Activated CD8-positive, alpha-beta memory T cell treated with anti-CD3 and anti-CD28 coated beads, Interleukin-2, amount 10 ng/mL, durations not matched to agents 7 days and 5 days (primary cell): ENCODE data around the gene SMCHD1. TPM values are rescaled to one million over a fixed set of nuclear protein-coding genes. Genes with fewer than 3 reads are reported as not detected.
"Not testable (repeated sequence)": the region's sequence is repeated elsewhere in the genome, so short reads cannot be mapped to it uniquely, and the experiment has no call there.

Experiments used
- ATAC-seq: fragments of 150-1000 bp; cut with Tn5 transposase; one replicate; pipeline ENCODE4 v1.10.0; 2021; ENCODE audit warnings: moderate library complexity
- CTCF ChIA-PET: fragments of 350-600 bp; sonication (Branson Sonifier 250); formaldehyde crosslinking; loops from one replicate; lab custom pipeline; 2021; ENCODE audit warnings: antibody characterized with exemption; lab: Charles Lee
- DNase-seq: peaks from one replicate; pipeline ENCODE4 v3.0.0-alpha.2; 2020
- H3K27ac Mint-ChIP-seq: one replicate; pipeline ENCODE4 v1.8.0; 2021; ENCODE audit warnings: mild to moderate bottlenecking, mixed read lengths
- H3K27me3 Mint-ChIP-seq: one replicate; pipeline ENCODE4 v1.8.0; 2021; ENCODE audit warnings: mixed read lengths
- H3K36me3 Mint-ChIP-seq: one replicate; pipeline ENCODE4 v1.8.0; 2021; ENCODE audit warnings: mild to moderate bottlenecking, mixed read lengths
- H3K4me1 Mint-ChIP-seq: one replicate; pipeline ENCODE4 v1.8.0; 2021; ENCODE audit warnings: mixed read lengths
- H3K4me3 Mint-ChIP-seq: one replicate; pipeline ENCODE4 v1.8.0; 2021; ENCODE audit warnings: mild to moderate bottlenecking, moderate library complexity, mixed read lengths
- H3K9me3 Mint-ChIP-seq: one replicate; pipeline ENCODE4 v1.8.0; 2022; ENCODE audit warnings: low read depth, mixed read lengths
- total RNA-seq, 2 experiments: library from RNA; stranded (reverse); gene quantifications; one replicate each; pipeline ENCODE4 v1.2.3, GENCODE V29; 2021

Gene SMCHD1
- total RNA-seq, 2 experiments from 2014 or later = 129 to 174 TPM

GRCh38 chr18:2642771-2643170, 12.8 kb upstream of the SMCHD1 start:
- H3K36me3 Mint-ChIP-seq = peaks cover 10% of the 10 kb centered on the region
- ATAC-seq (no peak), DNase-seq (no peak)
- no peaks in the 10 kb centered on the region for H3K9me3 Mint-ChIP-seq
- H3K4me1 Mint-ChIP-seq = peaks cover 38% of the 10 kb centered on the region
- H3K27ac Mint-ChIP-seq = no peak overlapping the region
- H3K4me3 Mint-ChIP-seq = no peak overlapping the region
- no peaks in the 10 kb centered on the region for H3K27me3 Mint-ChIP-seq
- CTCF ChIA-PET = interaction anchor here (1.8 to 3.4 kb wide), 3 partner anchors 9 to 13 kb away, joined by 3 to 20 read pairs (median 4); partner anchors contain the start of gene SMCHD1

DNA sequence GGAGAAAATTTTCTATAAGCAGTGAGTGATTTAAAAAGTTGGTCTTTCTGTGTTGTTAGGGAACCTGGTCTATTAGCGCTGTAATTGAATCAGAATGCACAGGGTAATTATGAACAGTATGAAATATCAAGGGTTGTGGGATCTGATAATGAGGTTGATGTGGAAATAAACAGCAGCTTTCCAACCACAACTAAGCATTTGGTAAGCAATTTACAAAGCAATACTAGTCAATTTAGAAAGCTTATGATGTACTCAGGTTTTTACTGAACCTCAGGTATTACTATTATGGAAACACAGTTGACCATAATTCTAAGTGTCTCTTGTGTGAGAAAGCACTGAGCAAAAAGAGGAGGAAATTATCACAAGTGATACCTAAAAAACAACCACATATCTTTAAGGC, 11.0 kb upstream of the SMCHD1 start:
- H3K4me1 Mint-ChIP-seq = peaks cover 22% of the 10 kb centered on the region
- no peak overlapping the region for H3K4me3 Mint-ChIP-seq
- H3K36me3 Mint-ChIP-seq = peaks cover 4% of the 10 kb centered on the region
- ATAC-seq (peak; percentile 52), DNase-seq (no peak)
- no peak overlapping the region for H3K27ac Mint-ChIP-seq
- CTCF ChIA-PET = interaction anchor here (0.6 to 1.8 kb wide), 4 partner anchors 8 to 434 kb away, joined by 3 to 6 read pairs (median 4); no protein-coding TSS in a partner anchor
- H3K9me3 Mint-ChIP-seq = no peaks in the 10 kb centered on the region
- no peaks in the 10 kb centered on the region for H3K27me3 Mint-ChIP-seq

DNA sequence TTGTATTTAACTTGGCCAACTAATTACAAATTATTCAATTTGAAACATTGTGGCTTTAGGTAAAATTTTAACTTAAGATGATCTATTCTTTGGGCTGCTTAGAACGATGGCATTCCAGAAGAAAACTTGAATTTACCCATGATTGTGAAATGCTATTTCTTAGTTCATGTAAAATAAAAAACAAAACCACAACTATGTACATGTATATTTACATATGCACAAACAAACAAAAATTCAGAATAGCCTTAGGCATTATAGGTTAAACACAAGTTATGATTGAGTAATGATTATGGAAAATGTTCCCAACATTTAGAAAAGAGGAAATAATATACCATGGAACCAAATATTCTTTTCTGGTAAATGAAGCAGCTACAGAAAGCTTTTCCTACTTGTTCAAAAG, 3.5 kb upstream of the SMCHD1 start:
- CTCF ChIA-PET = no interaction called here
- DNase-seq (no peak), ATAC-seq (no peak)
- H3K36me3 Mint-ChIP-seq = peaks cover 6% of the 10 kb centered on the region
- no peaks in the 10 kb centered on the region for H3K9me3 Mint-ChIP-seq
- no peak overlapping the region for H3K4me3 Mint-ChIP-seq
- no peak overlapping the region for H3K27ac Mint-ChIP-seq
- H3K27me3 Mint-ChIP-seq = no peaks in the 10 kb centered on the region
- H3K4me1 Mint-ChIP-seq = peaks cover 18% of the 10 kb centered on the region

- Mint-ChIP-seq H3K4me1 (peaks cover 22% of the 10 kb centered on the region), H3K27me3 (no peaks in the 10 kb centered on the region), H3K27ac (no peak overlapping the region), H3K36me3 (peaks cover 16% of the 10 kb centered on the region), H3K9me3 (no peaks in the 10 kb centered on the region), H3K4me3 (no peak overlapping the region)
- CTCF ChIA-PET = interaction anchor here (0.6 to 1.7 kb wide), 5 partner anchors 9 to 64 kb away, joined by 3 to 6 read pairs (median 4); no protein-coding TSS in a partner anchor
- DNase-seq (no peak), ATAC-seq (no peak)
These were observed 2.1 kb upstream of the SMCHD1 start for GRCh38 chr18:2653467-2653866.

GRCh38 chr18:2654169-2654927, 1.2 kb upstream of the SMCHD1 start:
- H3K4me3 Mint-ChIP-seq = peak overlapping the region; percentile 94
- peaks cover 26% of the 10 kb centered on the region for H3K4me1 Mint-ChIP-seq
- H3K27ac Mint-ChIP-seq = peak overlapping the region; percentile 95
- DNase-seq (no peak), ATAC-seq (no peak)
- H3K36me3 Mint-ChIP-seq = peaks cover 19% of the 10 kb centered on the region
- H3K9me3 Mint-ChIP-seq = no peaks in the 10 kb centered on the region
- CTCF ChIA-PET = interaction anchor here (0.6 to 2.7 kb wide), 6 partner anchors 10 to 65 kb away, joined by 3 to 20 read pairs (median 4); no protein-coding TSS in a partner anchor
- H3K27me3 Mint-ChIP-seq = no peaks in the 10 kb centered on the region

DNA sequence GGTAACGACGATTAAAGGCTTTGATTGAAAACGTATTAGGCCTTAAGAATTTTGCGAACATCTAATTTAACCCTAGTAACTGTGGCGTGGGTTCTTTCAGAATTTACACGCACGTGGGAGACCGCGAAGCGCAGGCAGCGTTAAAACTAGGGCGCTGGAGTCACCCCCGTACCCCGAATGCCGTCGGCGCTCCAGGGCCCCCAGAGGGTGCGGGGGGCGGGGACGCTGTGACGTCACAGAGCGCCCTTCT, 673 bp upstream of the SMCHD1 start:
- peaks cover 23% of the 10 kb centered on the region for H3K36me3 Mint-ChIP-seq
- CTCF ChIA-PET = interaction anchor here (2.7 to 4.7 kb wide), 2 partner anchors 13 to 18 kb away, joined by 20 to 28 read pairs; no protein-coding TSS in a partner anchor
- H3K9me3 Mint-ChIP-seq = no peaks in the 10 kb centered on the region
- H3K4me1 Mint-ChIP-seq = peaks cover 31% of the 10 kb centered on the region
- ATAC-seq = peak; percentile 58
- DNase-seq = peak; percentile 88
- no peaks in the 10 kb centered on the region for H3K27me3 Mint-ChIP-seq
- peak overlapping the region; percentile 94 for H3K4me3 Mint-ChIP-seq
- H3K27ac Mint-ChIP-seq = peak overlapping the region; percentile 95

DNA sequence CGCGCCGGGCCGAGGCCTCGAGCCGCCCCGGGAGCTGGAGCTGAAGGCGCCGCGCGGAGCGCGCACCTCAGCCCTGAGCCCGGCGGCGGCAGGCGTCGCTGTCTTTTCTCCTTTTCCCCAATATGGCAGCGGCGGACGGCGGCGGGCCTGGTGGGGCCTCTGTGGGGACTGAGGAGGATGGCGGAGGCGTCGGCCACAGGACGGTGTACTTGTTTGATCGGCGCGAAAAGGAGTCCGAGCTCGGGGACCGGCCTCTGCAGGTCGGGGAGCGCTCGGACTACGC, 369 bp downstream of the SMCHD1 start:
- H3K27me3 Mint-ChIP-seq = no peaks in the 10 kb centered on the region
- H3K27ac Mint-ChIP-seq = peak overlapping the region; percentile 96
- H3K4me3 Mint-ChIP-seq = peak overlapping the region; percentile 94
- no peak for ATAC-seq
- CTCF ChIA-PET = interaction anchor here (1.0 to 4.7 kb wide), 7 partner anchors 14 to 591 kb away, joined by 3 to 28 read pairs (median 8); partner anchors contain the start of genes METTL4 and NDC80
- peak; percentile 71 for DNase-seq
- peaks cover 27% of the 10 kb centered on the region for H3K36me3 Mint-ChIP-seq
- peaks cover 32% of the 10 kb centered on the region for H3K4me1 Mint-ChIP-seq
- no peaks in the 10 kb centered on the region for H3K9me3 Mint-ChIP-seq

DNA sequence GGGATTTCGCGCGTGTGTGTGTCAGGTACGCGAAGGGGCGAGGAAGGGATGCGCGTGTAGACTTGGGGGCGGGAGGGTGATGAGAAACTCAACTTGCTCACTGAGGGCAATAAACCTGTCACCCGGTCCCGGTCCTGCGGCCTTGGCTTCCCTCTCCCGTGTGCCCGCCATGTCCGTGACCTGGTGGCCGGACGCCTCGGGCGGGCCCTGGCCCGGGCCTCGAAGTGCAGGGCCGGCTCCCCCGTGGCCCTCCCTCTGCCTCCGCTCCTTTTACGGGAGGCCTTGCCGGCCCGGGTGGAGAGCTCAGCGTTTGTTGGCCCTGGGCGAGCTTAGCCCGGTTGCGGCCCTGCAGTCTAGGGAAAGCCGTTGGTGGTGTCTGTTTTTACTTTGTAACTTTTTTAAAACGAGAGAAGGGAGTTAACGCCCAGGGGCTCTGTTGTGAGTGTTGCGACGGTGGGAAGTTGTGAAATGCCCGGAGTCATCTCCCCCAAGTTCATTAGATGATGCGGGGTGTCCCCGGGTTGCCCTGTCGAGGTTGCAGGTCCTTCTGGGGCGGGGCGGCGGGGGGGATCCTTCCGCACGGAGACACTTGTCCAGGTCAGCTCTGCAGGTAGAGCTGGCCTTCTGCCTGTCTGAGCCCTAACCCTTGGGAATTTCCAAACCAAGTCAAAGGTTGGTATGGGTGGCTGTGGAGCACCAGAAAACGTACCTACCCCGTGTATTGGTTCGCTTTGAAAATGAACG, 883 bp downstream of the SMCHD1 start:
- H3K27me3 Mint-ChIP-seq = no peaks in the 10 kb centered on the region

GRCh38 chr18:2656981-2657512, 1.5 kb downstream of the SMCHD1 start:
- peaks cover 33% of the 10 kb centered on the region for H3K36me3 Mint-ChIP-seq
- DNase-seq (no peak), ATAC-seq (no peak)
- H3K9me3 Mint-ChIP-seq = no peaks in the 10 kb centered on the region
- peak overlapping the region; percentile 96 for H3K27ac Mint-ChIP-seq
- H3K4me1 Mint-ChIP-seq = peaks cover 37% of the 10 kb centered on the region
- no peaks in the 10 kb centered on the region for H3K27me3 Mint-ChIP-seq
- CTCF ChIA-PET = interaction anchor here (1.0 to 4.7 kb wide), 6 partner anchors 15 to 86 kb away, joined by 4 to 28 read pairs (median 7); partner anchors contain the start of genes METTL4 and NDC80
- peak overlapping the region; percentile 94 for H3K4me3 Mint-ChIP-seq

More for the DNA sequence above, 883 bp downstream of the SMCHD1 start:
- H3K27ac Mint-ChIP-seq = peak overlapping the region; percentile 96
- ATAC-seq (peak; percentile 15), DNase-seq (peak; percentile 72)
- CTCF ChIA-PET = interaction anchor here (1.0 to 4.7 kb wide), 6 partner anchors 14 to 85 kb away, joined by 4 to 28 read pairs (median 8); partner anchors contain the start of genes METTL4 and NDC80
- H3K4me3 Mint-ChIP-seq = peak overlapping the region; percentile 94
- peaks cover 34% of the 10 kb centered on the region for H3K4me1 Mint-ChIP-seq
- H3K36me3 Mint-ChIP-seq = peaks cover 30% of the 10 kb centered on the region
- H3K9me3 Mint-ChIP-seq = no peaks in the 10 kb centered on the region

DNA sequence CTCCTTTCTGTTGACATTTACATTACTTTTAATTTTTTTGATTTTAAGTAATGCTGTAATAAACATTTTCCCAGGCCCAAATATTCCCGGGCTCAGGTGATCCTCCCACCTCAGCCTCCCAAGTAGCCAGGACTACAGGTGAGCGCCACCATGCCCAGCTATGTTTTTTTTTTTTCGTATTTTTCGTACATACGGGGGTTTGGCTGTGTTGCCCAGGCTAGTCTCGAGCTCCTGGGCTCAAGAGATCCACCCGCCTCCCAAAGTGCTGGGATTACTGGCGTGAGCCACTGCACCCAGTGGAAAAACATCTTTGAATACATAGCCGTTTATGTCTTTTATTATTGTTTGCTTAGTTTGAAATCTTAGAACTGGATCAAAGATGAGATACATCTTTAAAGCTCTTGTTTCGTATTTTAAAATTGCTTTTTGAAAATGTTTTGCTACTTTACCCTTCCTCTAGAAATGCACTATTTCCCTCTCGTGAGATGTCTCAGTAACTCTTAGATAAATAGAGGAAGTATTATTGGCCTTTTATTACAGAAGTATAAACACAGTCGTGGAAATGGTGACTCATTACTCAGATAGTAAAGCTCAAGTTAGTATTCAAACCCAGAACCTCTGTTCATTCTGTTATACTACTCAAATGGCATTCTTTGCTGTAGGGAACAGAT, 2.4 kb downstream of the SMCHD1 start:
- peak overlapping the region; percentile 89 for H3K27ac Mint-ChIP-seq
- peak overlapping the region; percentile 94 for H3K4me3 Mint-ChIP-seq
- H3K36me3 Mint-ChIP-seq = peaks cover 37% of the 10 kb centered on the region
- DNase-seq (no peak), ATAC-seq (no peak)
- CTCF ChIA-PET = interaction anchor here (0.7 to 4.7 kb wide), 8 partner anchors 13 to 87 kb away, joined by 3 to 28 read pairs (median 4); partner anchors contain the start of genes METTL4 and NDC80
- no peaks in the 10 kb centered on the region for H3K27me3 Mint-ChIP-seq
- no peaks in the 10 kb centered on the region for H3K9me3 Mint-ChIP-seq
- H3K4me1 Mint-ChIP-seq = peaks cover 43% of the 10 kb centered on the region

GRCh38 chr18:2660849-2661248, 5.3 kb downstream of the SMCHD1 start:
- H3K9me3 Mint-ChIP-seq, H3K4me3 Mint-ChIP-seq, ATAC-seq, H3K27me3 Mint-ChIP-seq, DNase-seq, H3K27ac Mint-ChIP-seq, CTCF ChIA-PET: not testable (repeated sequence)
- peaks cover 49% of the 10 kb centered on the region for H3K4me1 Mint-ChIP-seq
- peaks cover 57% of the 10 kb centered on the region for H3K36me3 Mint-ChIP-seq

DNA sequence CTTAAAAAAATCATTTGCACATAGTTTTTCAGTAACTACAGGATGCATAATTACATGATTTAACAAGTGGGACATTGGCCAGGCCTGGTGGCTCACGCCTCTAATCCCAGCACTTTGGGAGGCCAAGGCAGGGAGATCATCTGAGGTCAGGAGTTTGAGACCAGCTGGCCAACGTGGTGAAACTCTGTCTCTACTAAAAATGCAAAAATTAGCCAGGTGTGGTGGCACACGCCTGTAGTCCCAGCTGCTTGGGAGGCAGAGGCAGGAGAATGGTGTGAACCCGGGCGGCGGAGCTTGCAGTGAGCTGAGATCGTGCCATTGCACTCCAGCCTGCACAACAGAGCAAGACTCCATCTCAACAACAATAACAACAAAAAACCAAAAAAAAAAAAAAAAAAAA, 6.8 kb downstream of the SMCHD1 start:
- ATAC-seq, DNase-seq, H3K27me3 Mint-ChIP-seq, CTCF ChIA-PET, H3K27ac Mint-ChIP-seq, H3K9me3 Mint-ChIP-seq, H3K4me3 Mint-ChIP-seq: not testable (repeated sequence)
- Mint-ChIP-seq H3K4me1 (peaks cover 57% of the 10 kb centered on the region), H3K36me3 (peaks cover 57% of the 10 kb centered on the region)

DNA sequence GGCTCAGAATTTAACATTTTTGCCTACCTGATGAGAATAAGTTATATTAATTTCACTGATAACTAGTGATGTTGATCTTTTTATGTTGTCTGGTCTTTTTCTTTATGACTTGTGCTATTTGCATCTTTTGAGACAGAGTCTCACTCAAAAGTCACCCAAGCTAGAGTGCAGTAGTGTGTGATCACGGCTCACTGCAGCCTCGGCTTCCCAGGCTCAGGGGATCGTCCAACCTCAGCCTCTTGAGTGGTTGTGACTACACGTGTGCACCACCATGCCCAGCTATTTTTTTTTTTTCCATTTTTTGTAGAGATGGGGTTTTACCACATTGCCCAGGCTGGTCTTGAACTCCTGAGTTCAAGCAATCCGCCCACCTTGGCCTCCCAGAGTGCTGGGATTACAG, 7.5 kb downstream of the SMCHD1 start:
- Mint-ChIP-seq H3K9me3 (no peaks in the 10 kb centered on the region), H3K36me3 (peaks cover 61% of the 10 kb centered on the region), H3K27me3 (no peaks in the 10 kb centered on the region), H3K4me1 (peaks cover 57% of the 10 kb centered on the region), H3K27ac (no peak overlapping the region), H3K4me3 (no peak overlapping the region)
- peak; percentile 24 for ATAC-seq
- no peak for DNase-seq
- CTCF ChIA-PET = no interaction called here
